H9 (cell line): ENCODE measurements around the gene CCSER1. TPM values are rescaled to one million over a fixed set of nuclear protein-coding genes. Genes with fewer than 3 reads are reported as not detected.
A peak's percentile ranks its signal among the peaks of the same experiment; 100 is the strongest.

ENCODE experiments used
- DNase-seq: peaks from one replicate; pipeline ENCODE4 v3.0.0-alpha.2; 2017
- H2AFZ ChIP-seq: one replicate; pipeline ENCODE4 v1.6.1; 2013; ENCODE audit warnings: mild to moderate bottlenecking, low read length, control low read depth, moderate library complexity
- H2AK5ac ChIP-seq: 2 replicates; pipeline ENCODE4 v1.6.1; 2013; ENCODE audit warnings: low read length, control low read depth, mixed read lengths; ENCODE audit not compliant: insufficient read length
- H2BK120ac ChIP-seq: one replicate; pipeline ENCODE4 v1.6.1; 2013; ENCODE audit warnings: low read depth, mild to moderate bottlenecking, low read length, control low read depth, inconsistent platforms; ENCODE audit not compliant: poor library complexity, severe bottlenecking
- H2BK12ac ChIP-seq: 2 replicates; pipeline ENCODE4 v1.6.1; 2013; ENCODE audit warnings: low read length, control low read depth, mixed read lengths, low read depth; ENCODE audit not compliant: insufficient read length
- H2BK15ac ChIP-seq: 2 replicates; pipeline ENCODE4 v1.6.1; 2013; ENCODE audit warnings: low read depth, low read length, control low read depth
- H2BK20ac ChIP-seq: one replicate; pipeline ENCODE4 v1.6.1; 2013; ENCODE audit warnings: low read depth, mild to moderate bottlenecking, low read length, control low read depth, inconsistent platforms; ENCODE audit not compliant: poor library complexity, severe bottlenecking
- H2BK5ac ChIP-seq: 2 replicates; pipeline ENCODE4 v1.6.1; 2013; ENCODE audit warnings: low read length, control low read depth, mixed read lengths; ENCODE audit not compliant: insufficient read length
- H3K14ac ChIP-seq: 2 replicates; pipeline ENCODE4 v1.6.1; 2013; ENCODE audit warnings: low read length, control low read depth; ENCODE audit not compliant: insufficient read depth
- H3K18ac ChIP-seq: 2 replicates; pipeline ENCODE4 v1.6.1; 2013; ENCODE audit warnings: low read depth, mild to moderate bottlenecking, mixed read lengths, low read length, control low read depth; ENCODE audit not compliant: insufficient read length
- H3K23ac ChIP-seq: 2 replicates; pipeline ENCODE4 v1.6.1; 2013; ENCODE audit warnings: low read length, control low read depth, mixed read lengths, low read depth; ENCODE audit not compliant: insufficient read length
- H3K23me2 ChIP-seq: 2 replicates; pipeline ENCODE4 v1.6.1; 2013; ENCODE audit warnings: low read depth, mild to moderate bottlenecking, mixed read lengths, low read length, control low read depth; ENCODE audit not compliant: insufficient read length, poor library complexity, severe bottlenecking
- H3K27ac ChIP-seq: 2 replicates; pipeline ENCODE4 v1.5.1; 2013; ENCODE audit warnings: low read length, control low read depth, mixed read lengths, low read depth; ENCODE audit not compliant: insufficient read length
- H3K27me3 ChIP-seq: 2 replicates; pipeline ENCODE4 v1.6.1; 2013; ENCODE audit warnings: low read length, control low read depth, inconsistent platforms; ENCODE audit not compliant: insufficient read depth
- H3K4ac ChIP-seq: 2 replicates; pipeline ENCODE4 v1.6.1; 2013; ENCODE audit warnings: low read depth, mild to moderate bottlenecking, control low read depth, inconsistent platforms, low read length, moderate library complexity
- H3K4me1 ChIP-seq: 2 replicates; pipeline ENCODE4 v1.6.1; 2013; ENCODE audit warnings: low read length, control low read depth, inconsistent platforms; ENCODE audit not compliant: insufficient read depth
- H3K4me2 ChIP-seq: 2 replicates; pipeline ENCODE4 v1.6.1; 2013; ENCODE audit warnings: low read length, control low read depth, mixed read lengths; ENCODE audit not compliant: insufficient read length, insufficient read depth
- H3K56ac ChIP-seq: 2 replicates; pipeline ENCODE4 v1.6.1; 2013; ENCODE audit warnings: low read depth, mild to moderate bottlenecking, mixed read lengths, low read length, control low read depth; ENCODE audit not compliant: insufficient read length
- H3K79me1 ChIP-seq: 2 replicates; pipeline ENCODE4 v1.6.1; 2013; ENCODE audit warnings: low read depth, mild to moderate bottlenecking, moderate library complexity, low read length, control low read depth, inconsistent platforms; ENCODE audit not compliant: insufficient read depth, poor library complexity, severe bottlenecking
- H3K79me2 ChIP-seq: 2 replicates; pipeline ENCODE4 v1.6.1; 2013; ENCODE audit warnings: low read length, control low read depth, inconsistent platforms; ENCODE audit not compliant: insufficient read depth
- H3K9ac ChIP-seq: 2 replicates; pipeline ENCODE4 v1.6.1; 2013; ENCODE audit warnings: low read length, control low read depth, mixed read lengths; ENCODE audit not compliant: insufficient read length; ENCODE audit errors: extremely low read depth
- H3K9me3 ChIP-seq: one replicate; pipeline ENCODE4 v1.6.1; 2013; ENCODE audit warnings: low read depth, low read length, inconsistent platforms; ENCODE audit not compliant: control insufficient read depth
- H3T11ph ChIP-seq: one replicate; pipeline ENCODE4 v1.6.1; 2013; ENCODE audit warnings: mild to moderate bottlenecking, low read length, control low read depth, inconsistent platforms
- H4K20me1 ChIP-seq: one replicate; pipeline ENCODE4 v1.6.1; 2013; ENCODE audit not compliant: control insufficient read depth, insufficient read length, insufficient read depth
- H4K5ac ChIP-seq: 2 replicates; pipeline ENCODE4 v1.6.1; 2013; ENCODE audit warnings: low read depth, mild to moderate bottlenecking, mixed read lengths, low read length, control low read depth; ENCODE audit not compliant: insufficient read length
- H4K8ac ChIP-seq: replicated peaks from 2 replicates; pipeline ENCODE4 v1.6.1; 2013; ENCODE audit warnings: low read length, control low read depth, mixed read lengths, low read depth; ENCODE audit not compliant: insufficient read length
- H4K91ac ChIP-seq: 2 replicates; pipeline ENCODE4 v1.6.1; 2013; ENCODE audit warnings: low read depth, mild to moderate bottlenecking, moderate library complexity, mixed read lengths, low read length, control low read depth; ENCODE audit not compliant: insufficient read length
- H3K27ac Mint-ChIP-seq, 3 experiments: 2 replicates in 2 of 3; 3 replicates in 1 of 3; pipeline ENCODE4 v1.8.0; 2020 to 2021; ENCODE audit warnings: mixed read lengths in 3 of 3, mild to moderate bottlenecking in 1 of 3, moderate library complexity in 1 of 3
- H3K27me3 Mint-ChIP-seq: 2 replicates; pipeline ENCODE4 v1.8.0; 2021; ENCODE audit warnings: low read depth, mild to moderate bottlenecking, moderate library complexity, mixed read lengths
- H3K36me3 Mint-ChIP-seq, 3 experiments: 2 replicates in 2 of 3; 3 replicates in 1 of 3; pipeline ENCODE4 v1.8.0; 2020 to 2021; ENCODE audit warnings: low read depth in 3 of 3, mixed read lengths in 3 of 3; ENCODE audit not compliant: insufficient read depth in 1 of 3
- H3K4me1 Mint-ChIP-seq, 2 experiments: 2 replicates each; pipeline ENCODE4 v1.8.0; 2020; ENCODE audit warnings: mixed read lengths in 2 of 2
- H3K4me3 Mint-ChIP-seq, 2 experiments: 2 replicates in 1 of 2; 3 replicates in 1 of 2; pipeline ENCODE4 v1.8.0; 2020 to 2021; ENCODE audit warnings: mild to moderate bottlenecking in 2 of 2, mixed read lengths in 2 of 2, moderate library complexity in 1 of 2
- H3K9me3 Mint-ChIP-seq, 2 experiments: 2 replicates in 1 of 2; 3 replicates in 1 of 2; pipeline ENCODE4 v1.8.0; 2020; ENCODE audit warnings: mild to moderate bottlenecking in 2 of 2, mixed read lengths in 2 of 2, moderate library complexity in 1 of 2
- WGBS: extraction: QIAGEN DNeasy Blood & Tissue Kit; methylation state at CpG from one replicate; pipeline ENCODE4 v1.1.7; 2013; ENCODE audit warnings: missing lambda C conversion rate, low lambda C conversion rate, mixed read lengths; ENCODE audit not compliant: insufficient read length; ENCODE audit errors: extremely low coverage; 5-methylcytosine and 5-hydroxymethylcytosine counted together
- total RNA-seq: library from RNA; stranded (reverse); gene quantifications from 2 replicates; pipeline ENCODE4 v1.2.1, GENCODE V29; 2021
- TF ChIP-seq, protein P1 (sequence below): fragments of 200-600 bp; sonication (generic); conservative IDR thresholded peaks from 3 replicates; pipeline ENCODE4 v1.8.0; 2021; ENCODE audit warnings: antibody characterized with exemption, mild to moderate bottlenecking

The CCSER1 gene
- total RNA-seq, 1 experiment from 2014 or later, result 0.37 TPM

DNA sequence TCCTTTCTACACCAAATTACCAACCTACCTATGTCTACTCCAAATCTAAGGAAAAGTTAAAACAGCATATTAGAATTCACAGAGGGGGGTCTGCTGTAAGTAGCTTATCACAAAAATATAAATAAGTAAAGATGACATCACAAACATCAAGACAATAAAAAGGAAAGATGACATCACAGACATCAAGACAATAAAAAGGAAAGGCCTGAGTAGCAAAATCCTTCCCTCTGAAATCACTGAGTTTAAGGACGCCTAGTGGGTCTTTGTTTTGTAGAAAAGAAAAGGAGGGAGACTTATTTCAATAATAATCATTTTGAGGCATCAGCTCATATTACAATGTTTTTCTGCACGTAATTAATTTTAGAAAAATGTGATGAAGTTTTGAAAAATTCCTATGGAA is 1469.5 kb downstream of the CCSER1 start:
- Mint-ChIP-seq H3K4me1 (peaks cover 22 to 38% of the 10 kb centered on the region in 2 experiments), H3K27me3 (no peaks in the 10 kb centered on the region), H3K36me3 (no peaks in the 10 kb centered on the region; a peak in 1 of 7 replicates), H3K9me3 (no peaks in the 10 kb centered on the region), H3K27ac (peak overlapping the region; percentile 2 to 67 (median 15); a peak in 4 of 7 replicates), H3K4me3 (no peak overlapping the region)
- H2BK5ac ChIP-seq, result no peak overlapping the region
- H2AK5ac ChIP-seq, result no peak overlapping the region
- H3K27me3 ChIP-seq, result no peaks in the 10 kb centered on the region
- H3T11ph ChIP-seq, result no peak overlapping the region
- DNase-seq, result no peak
- no peak overlapping the region for H4K8ac ChIP-seq
- H2BK120ac ChIP-seq, result no peak overlapping the region
- H3K23me2 ChIP-seq, result no peaks in the 10 kb centered on the region
- no CpG with 5 or more reads among the region's 2 CpGs for WGBS
- H2AFZ ChIP-seq, result no peak overlapping the region
- H2BK12ac ChIP-seq, result no peak overlapping the region
- H3K79me1 ChIP-seq, result no peaks in the 10 kb centered on the region
- H3K23ac ChIP-seq, result no peak overlapping the region
- H3K56ac ChIP-seq, result no peak overlapping the region
- no peaks in the 10 kb centered on the region for H4K20me1 ChIP-seq
- H2BK15ac ChIP-seq, result no peak overlapping the region
- H3K4me2 ChIP-seq, result no peak overlapping the region
- no peak overlapping the region for H3K27ac ChIP-seq
- no peak overlapping the region for H3K4ac ChIP-seq
- H3K79me2 ChIP-seq, result no peaks in the 10 kb centered on the region
- H4K5ac ChIP-seq, result no peak overlapping the region
- H3K14ac ChIP-seq, result no peak overlapping the region
- H3K18ac ChIP-seq, result no peak overlapping the region
- H2BK20ac ChIP-seq, result no peak overlapping the region
- no peaks in the 10 kb centered on the region for H3K9me3 ChIP-seq
- H4K91ac ChIP-seq, result no peak overlapping the region
- peaks cover 3% of the 10 kb centered on the region; the same call in 1 of the 2 replicates for H3K4me1 ChIP-seq
- H3K9ac ChIP-seq, result no peak overlapping the region
- TF ChIP-seq, protein P1, sequence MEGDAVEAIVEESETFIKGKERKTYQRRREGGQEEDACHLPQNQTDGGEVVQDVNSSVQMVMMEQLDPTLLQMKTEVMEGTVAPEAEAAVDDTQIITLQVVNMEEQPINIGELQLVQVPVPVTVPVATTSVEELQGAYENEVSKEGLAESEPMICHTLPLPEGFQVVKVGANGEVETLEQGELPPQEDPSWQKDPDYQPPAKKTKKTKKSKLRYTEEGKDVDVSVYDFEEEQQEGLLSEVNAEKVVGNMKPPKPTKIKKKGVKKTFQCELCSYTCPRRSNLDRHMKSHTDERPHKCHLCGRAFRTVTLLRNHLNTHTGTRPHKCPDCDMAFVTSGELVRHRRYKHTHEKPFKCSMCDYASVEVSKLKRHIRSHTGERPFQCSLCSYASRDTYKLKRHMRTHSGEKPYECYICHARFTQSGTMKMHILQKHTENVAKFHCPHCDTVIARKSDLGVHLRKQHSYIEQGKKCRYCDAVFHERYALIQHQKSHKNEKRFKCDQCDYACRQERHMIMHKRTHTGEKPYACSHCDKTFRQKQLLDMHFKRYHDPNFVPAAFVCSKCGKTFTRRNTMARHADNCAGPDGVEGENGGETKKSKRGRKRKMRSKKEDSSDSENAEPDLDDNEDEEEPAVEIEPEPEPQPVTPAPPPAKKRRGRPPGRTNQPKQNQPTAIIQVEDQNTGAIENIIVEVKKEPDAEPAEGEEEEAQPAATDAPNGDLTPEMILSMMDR, result no peak
